HL-60 (cell line): ENCODE measurements around the gene ID2.

Experiments
- DNase-seq, 2 experiments: peaks; one replicate each; pipeline ENCODE4 v3.0.0-alpha.2; 2010 to 2020; ENCODE audit warnings: low read depth in 1 of 2, low spot score in 1 of 2
- H3K27ac ChIP-seq: fragments of 250-450 bp; sonication (Bioruptor Pico); replicated peaks from 2 replicates; pipeline ENCODE4 v1.5.1; 2020; ENCODE audit warnings: mild to moderate bottlenecking, moderate library complexity
- H3K27me3 ChIP-seq: fragments of 250-450 bp; sonication (Bioruptor Pico); 2 replicates; pipeline ENCODE4 v1.5.1; 2021; ENCODE audit warnings: mild to moderate bottlenecking, moderate library complexity; ENCODE audit not compliant: insufficient read depth, poor library complexity, severe bottlenecking
- H3K4me3 ChIP-seq: replicated peaks from 2 replicates; pipeline ENCODE4 v1.5.1; 2011; ENCODE audit warnings: mild to moderate bottlenecking, control low read depth, low read length; ENCODE audit not compliant: insufficient read depth
- GABPA ChIP-seq: IDR thresholded peaks from 2 replicates; pipeline ENCODE4 v1.6.1; 2012; ENCODE audit warnings: low read depth
- POLR2AphosphoS5 ChIP-seq: IDR thresholded peaks from 2 replicates; pipeline ENCODE4 v1.6.1; 2012; ENCODE audit warnings: low read depth
- REST ChIP-seq: IDR thresholded peaks from 2 replicates; pipeline ENCODE4 v1.6.1; 2012; ENCODE audit warnings: low read depth; ENCODE audit not compliant: insufficient replicate concordance
- SPI1 ChIP-seq: IDR thresholded peaks from 2 replicates; pipeline ENCODE4 v1.6.1; 2012; ENCODE audit warnings: low read depth, mild to moderate bottlenecking, borderline replicate concordance
- TF ChIP-seq, protein P1 (sequence below): IDR thresholded peaks from one replicate; pipeline ENCODE4 v1.5.1; 2011; ENCODE audit warnings: low read length, control low read depth, inconsistent platforms; ENCODE audit not compliant: insufficient read depth

ID2 gene

GRCh38 chr2:8672940-8673339 lies 8.9 kb upstream of the ID2 start:
- no peak overlapping the region for H3K27ac ChIP-seq
- TF ChIP-seq REST, result no peak
- TF ChIP-seq, protein P1, sequence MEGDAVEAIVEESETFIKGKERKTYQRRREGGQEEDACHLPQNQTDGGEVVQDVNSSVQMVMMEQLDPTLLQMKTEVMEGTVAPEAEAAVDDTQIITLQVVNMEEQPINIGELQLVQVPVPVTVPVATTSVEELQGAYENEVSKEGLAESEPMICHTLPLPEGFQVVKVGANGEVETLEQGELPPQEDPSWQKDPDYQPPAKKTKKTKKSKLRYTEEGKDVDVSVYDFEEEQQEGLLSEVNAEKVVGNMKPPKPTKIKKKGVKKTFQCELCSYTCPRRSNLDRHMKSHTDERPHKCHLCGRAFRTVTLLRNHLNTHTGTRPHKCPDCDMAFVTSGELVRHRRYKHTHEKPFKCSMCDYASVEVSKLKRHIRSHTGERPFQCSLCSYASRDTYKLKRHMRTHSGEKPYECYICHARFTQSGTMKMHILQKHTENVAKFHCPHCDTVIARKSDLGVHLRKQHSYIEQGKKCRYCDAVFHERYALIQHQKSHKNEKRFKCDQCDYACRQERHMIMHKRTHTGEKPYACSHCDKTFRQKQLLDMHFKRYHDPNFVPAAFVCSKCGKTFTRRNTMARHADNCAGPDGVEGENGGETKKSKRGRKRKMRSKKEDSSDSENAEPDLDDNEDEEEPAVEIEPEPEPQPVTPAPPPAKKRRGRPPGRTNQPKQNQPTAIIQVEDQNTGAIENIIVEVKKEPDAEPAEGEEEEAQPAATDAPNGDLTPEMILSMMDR, result no peak
- TF ChIP-seq SPI1, result no peak
- TF ChIP-seq POLR2AphosphoS5, result no peak
- no peak for TF ChIP-seq GABPA
- no peaks in the 10 kb centered on the region for H3K27me3 ChIP-seq
- no peak overlapping the region for H3K4me3 ChIP-seq
- DNase-seq, result no peak

DNA sequence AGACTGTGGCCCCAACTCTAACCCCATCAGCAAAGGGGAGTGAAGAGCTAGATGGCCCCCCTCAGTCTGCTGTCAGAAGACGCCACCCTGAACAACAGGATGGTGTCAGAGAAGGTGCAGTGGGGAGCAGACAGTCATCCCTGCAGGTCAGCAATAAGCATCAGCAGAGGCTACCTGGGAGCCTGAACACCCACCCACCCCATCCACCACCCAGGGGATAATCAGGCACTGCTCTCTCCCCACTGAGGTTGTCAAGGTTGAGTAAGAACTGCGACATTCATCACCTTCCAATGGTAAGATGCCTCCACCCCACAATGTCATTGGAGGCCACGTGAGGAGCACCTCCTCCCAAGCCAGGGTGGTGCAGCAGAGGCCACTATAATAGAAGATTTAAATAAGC lies 8.5 kb upstream of the ID2 start:
- H3K4me3 ChIP-seq, result no peak overlapping the region
- no peak overlapping the region for H3K27ac ChIP-seq
- H3K27me3 ChIP-seq, result no peaks in the 10 kb centered on the region
- DNase-seq, result no peak
- TF ChIP-seq POLR2AphosphoS5 (no peak), SPI1 (no peak), REST (no peak)
- TF ChIP-seq, protein P1, result no peak

DNA sequence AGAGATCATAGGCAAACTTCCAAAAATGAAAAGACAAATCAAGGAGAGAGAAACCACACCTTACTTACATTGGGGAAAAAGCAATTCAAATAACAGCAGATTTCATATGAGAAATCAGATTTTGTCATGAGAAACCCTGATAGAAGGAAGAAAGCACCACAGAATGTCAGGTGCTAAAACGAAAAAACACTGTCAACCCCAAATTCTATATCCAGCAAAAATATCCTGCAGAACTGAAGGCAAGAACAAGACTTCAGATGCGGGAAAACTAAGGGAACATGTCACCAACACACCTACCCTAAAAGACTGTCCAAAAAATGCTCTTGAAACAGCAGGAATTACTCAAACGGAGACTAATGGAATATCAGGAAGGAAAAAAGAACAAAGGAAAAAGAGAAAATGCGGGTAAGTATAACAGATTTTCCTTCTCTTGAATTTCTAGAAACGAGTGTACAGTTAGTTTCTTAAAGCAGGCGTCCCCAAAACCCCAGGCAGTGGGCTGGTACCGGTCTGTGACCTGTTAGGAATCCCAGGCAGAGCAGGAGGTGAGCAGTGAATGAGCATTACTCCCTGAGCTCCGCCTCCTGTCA lies 7.3 kb upstream of the ID2 start:
- H3K4me3 ChIP-seq, result no peak overlapping the region
- TF ChIP-seq, protein P1, result no peak
- no peak for TF ChIP-seq SPI1
- no peaks in the 10 kb centered on the region for H3K27me3 ChIP-seq
- no peak overlapping the region for H3K27ac ChIP-seq
- no peak for DNase-seq

- Histone ChIP-seq H3K4me3 (no peak overlapping the region), H3K27ac (no peak overlapping the region), H3K27me3 (no peaks in the 10 kb centered on the region)
- no peak for DNase-seq
- no peak for TF ChIP-seq GABPA
- TF ChIP-seq, protein P1, result no peak
- no peak for TF ChIP-seq SPI1
- TF ChIP-seq POLR2AphosphoS5, result no peak
- TF ChIP-seq REST, result no peak
Observed at GRCh38 chr2:8675543-8675942, 6.3 kb upstream of the ID2 start.
